ENCODE measurements around the gene SCN5A.

- no peak for TF ChIP-seq CTCF (IDR thresholded peaks at IDR 0.05)
- no peak for TF ChIP-seq POLR2AphosphoS5 (IDR thresholded peaks at IDR 0.05)
- no peak for TF ChIP-seq POLR2A (IDR thresholded peaks at IDR 0.05)
Observed at GRCh38 chr3:38645076-38645475, 4.4 kb downstream of the SCN5A start.
